HEK293 (cell line): ENCODE results near the gene KSR1.
A peak's percentile ranks its signal among the peaks of the same experiment; 100 is the strongest.

Experiments
- CTCF ChIA-PET: fragments of 350-600 bp; formaldehyde crosslinking; extraction: SDS; loops from one replicate; lab custom pipeline; 2021; ENCODE audit warnings: antibody characterized with exemption; lab: Yijun Ruan, JAX
- POLR2A ChIA-PET: fragments of 300-600 bp; formaldehyde crosslinking; extraction: SDS; loops from one replicate; lab custom pipeline; 2020; ENCODE audit warnings: antibody characterized with exemption, inconsistent platforms; lab: Yijun Ruan, JAX
- H3K27ac ChIP-seq: fragments of 200-500 bp; sonication (Bioruptor generic); 2 replicates; pipeline ENCODE4 v1.5.1; 2014; ENCODE audit warnings: low read depth, low read length, control low read depth, inconsistent platforms; ENCODE audit errors: extremely low read depth
- H3K36me3 ChIP-seq, 2 experiments: fragments of 200-500 bp in 1 of 2; sonication (Bioruptor generic) in 1 of 2; 1 replicate in 1 of 2; 2 replicates in 1 of 2; pipeline ENCODE4 v1.5.1; 2014 to 2017; ENCODE audit warnings: inconsistent platforms in 2 of 2, low read length in 2 of 2; ENCODE audit not compliant: control insufficient read depth in 2 of 2, insufficient read depth in 1 of 2
- H3K4me1 ChIP-seq: fragments of 200-500 bp; sonication (Bioruptor generic); 2 replicates; pipeline ENCODE4 v1.5.1; 2014; ENCODE audit warnings: mild to moderate bottlenecking, low read length, inconsistent platforms; ENCODE audit not compliant: control insufficient read depth, insufficient read depth
- H3K4me3 ChIP-seq: 2 replicates; pipeline ENCODE4 v1.5.1; 2011; ENCODE audit warnings: low read depth, mild to moderate bottlenecking, control low read depth, low read length, moderate library complexity
- H3K9me3 ChIP-seq: fragments of 200-500 bp; sonication (Bioruptor generic); 2 replicates; pipeline ENCODE4 v1.5.1; 2014; ENCODE audit warnings: low read depth, low read length, inconsistent platforms; ENCODE audit not compliant: control insufficient read depth, insufficient read depth
- BCL11A ChIP-seq: fragments of 450-650 bp; formaldehyde crosslinking; IDR thresholded peaks from 2 replicates; pipeline ENCODE4 v1.5.1; 2016; ENCODE audit warnings: low read depth, missing biosample characterization, missing genetic modification characterization
- GLIS1 ChIP-seq: fragments of 450-650 bp; formaldehyde crosslinking; IDR thresholded peaks from 2 replicates; pipeline ENCODE4 v1.5.1; 2016; ENCODE audit warnings: missing biosample characterization, missing genetic modification characterization
- SP7 ChIP-seq: fragments of 450-650 bp; formaldehyde crosslinking; IDR thresholded peaks from 2 replicates; pipeline ENCODE4 v1.5.1; 2016; ENCODE audit warnings: missing biosample characterization, missing genetic modification characterization
- WT1 ChIP-seq: fragments of 450-650 bp; formaldehyde crosslinking; IDR thresholded peaks from 2 replicates; pipeline ENCODE4 v1.5.1; 2016; ENCODE audit warnings: missing biosample characterization, missing genetic modification characterization
- ZBTB17 ChIP-seq: fragments of 450-650 bp; formaldehyde crosslinking; IDR thresholded peaks from 2 replicates; pipeline ENCODE4 v1.5.1; 2016; ENCODE audit warnings: missing biosample characterization, missing genetic modification characterization
- ZBTB20 ChIP-seq: fragments of 450-650 bp; formaldehyde crosslinking; IDR thresholded peaks from 2 replicates; pipeline ENCODE4 v1.5.1; 2016; ENCODE audit warnings: missing biosample characterization, missing genetic modification characterization
- ZBTB48 ChIP-seq: fragments of 450-650 bp; formaldehyde crosslinking; IDR thresholded peaks from 2 replicates; pipeline ENCODE4 v1.5.1; 2016; ENCODE audit warnings: missing biosample characterization, missing genetic modification characterization
- ZFP69B ChIP-seq: fragments of 450-650 bp; formaldehyde crosslinking; IDR thresholded peaks from 2 replicates; pipeline ENCODE4 v1.5.1; 2016; ENCODE audit warnings: missing biosample characterization, missing genetic modification characterization
- ZNF114 ChIP-seq: fragments of 450-650 bp; formaldehyde crosslinking; IDR thresholded peaks from 2 replicates; pipeline ENCODE4 v1.5.0; 2017; ENCODE audit warnings: missing biosample characterization, missing genetic modification characterization
- ZNF302 ChIP-seq: fragments of 450-650 bp; formaldehyde crosslinking; IDR thresholded peaks from 2 replicates; pipeline ENCODE4 v1.5.1; 2016; ENCODE audit warnings: missing biosample characterization, missing genetic modification characterization, low read depth
- ZNF335 ChIP-seq: fragments of 450-650 bp; formaldehyde crosslinking; conservative IDR thresholded peaks from 2 replicates; pipeline ENCODE4 v1.5.1; 2016; ENCODE audit warnings: missing biosample characterization, missing genetic modification characterization
- ZNF473 ChIP-seq: fragments of 450-650 bp; formaldehyde crosslinking; IDR thresholded peaks from 2 replicates; pipeline ENCODE4 v1.5.1; 2017; ENCODE audit warnings: missing biosample characterization, missing genetic modification characterization
- ZNF555 ChIP-seq: fragments of 450-650 bp; formaldehyde crosslinking; conservative IDR thresholded peaks from 2 replicates; pipeline ENCODE4 v1.5.1; 2017; ENCODE audit warnings: missing biosample characterization, mild to moderate bottlenecking, missing genetic modification characterization, inconsistent platforms
- ZNF585B ChIP-seq: fragments of 450-650 bp; formaldehyde crosslinking; IDR thresholded peaks from 2 replicates; pipeline ENCODE4 v1.5.1; 2016; ENCODE audit warnings: missing biosample characterization, missing genetic modification characterization
- ZNF600 ChIP-seq: fragments of 450-650 bp; formaldehyde crosslinking; IDR thresholded peaks from 2 replicates; pipeline ENCODE4 v1.5.1; 2016; ENCODE audit warnings: missing biosample characterization, missing genetic modification characterization
- ZNF623 ChIP-seq: fragments of 450-650 bp; formaldehyde crosslinking; IDR thresholded peaks from 2 replicates; pipeline ENCODE4 v1.5.1; 2016; ENCODE audit warnings: missing biosample characterization, missing genetic modification characterization
- ZNF624 ChIP-seq: fragments of 450-650 bp; formaldehyde crosslinking; IDR thresholded peaks from 2 replicates; pipeline ENCODE4 v1.5.1; 2017; ENCODE audit warnings: missing biosample characterization, missing genetic modification characterization
- ZNF654 ChIP-seq: fragments of 450-650 bp; formaldehyde crosslinking; IDR thresholded peaks from 2 replicates; pipeline ENCODE4 v1.5.1; 2016; ENCODE audit warnings: low read depth, missing biosample characterization, missing genetic modification characterization
- ZNF791 ChIP-seq: fragments of 450-650 bp; formaldehyde crosslinking; IDR thresholded peaks from 2 replicates; pipeline ENCODE4 v1.5.1; 2016; ENCODE audit warnings: missing biosample characterization, missing genetic modification characterization
- TF ChIP-seq, protein P1 (sequence below): fragments of 450-650 bp; formaldehyde crosslinking; IDR thresholded peaks from 2 replicates; pipeline ENCODE4 v1.5.1; 2017; ENCODE audit warnings: missing biosample characterization, mild to moderate bottlenecking, missing genetic modification characterization, moderate library complexity
- TF ChIP-seq, protein P2 (sequence below): fragments of 450-650 bp; formaldehyde crosslinking; IDR thresholded peaks from 2 replicates; pipeline ENCODE4 v1.5.1; 2016; ENCODE audit warnings: missing biosample characterization, missing genetic modification characterization
- TF ChIP-seq, protein P3 (sequence below): fragments of 450-650 bp; formaldehyde crosslinking; IDR thresholded peaks from 2 replicates; pipeline ENCODE4 v1.5.1; 2016; ENCODE audit warnings: missing biosample characterization, missing genetic modification characterization
- TF ChIP-seq, protein P4 (sequence below): fragments of 450-650 bp; formaldehyde crosslinking; IDR thresholded peaks from 2 replicates; pipeline ENCODE4 v1.5.1; 2016; ENCODE audit warnings: missing biosample characterization, missing genetic modification characterization
- TF ChIP-seq, protein P5 (sequence below): fragments of 450-650 bp; formaldehyde crosslinking; IDR thresholded peaks from 2 replicates; pipeline ENCODE4 v1.5.1; 2016; ENCODE audit warnings: missing biosample characterization, missing genetic modification characterization
- TF ChIP-seq, protein P6 (sequence below): fragments of 450-650 bp; formaldehyde crosslinking; IDR thresholded peaks from 2 replicates; pipeline ENCODE4 v1.5.1; 2016; ENCODE audit warnings: missing biosample characterization, missing genetic modification characterization
- TF ChIP-seq, protein P7 (sequence below): IDR thresholded peaks from 2 replicates; pipeline ENCODE4 v1.6.1; 2011; ENCODE audit warnings: mild to moderate bottlenecking, low read depth, low read length, borderline replicate concordance

KSR1 gene

DNA sequence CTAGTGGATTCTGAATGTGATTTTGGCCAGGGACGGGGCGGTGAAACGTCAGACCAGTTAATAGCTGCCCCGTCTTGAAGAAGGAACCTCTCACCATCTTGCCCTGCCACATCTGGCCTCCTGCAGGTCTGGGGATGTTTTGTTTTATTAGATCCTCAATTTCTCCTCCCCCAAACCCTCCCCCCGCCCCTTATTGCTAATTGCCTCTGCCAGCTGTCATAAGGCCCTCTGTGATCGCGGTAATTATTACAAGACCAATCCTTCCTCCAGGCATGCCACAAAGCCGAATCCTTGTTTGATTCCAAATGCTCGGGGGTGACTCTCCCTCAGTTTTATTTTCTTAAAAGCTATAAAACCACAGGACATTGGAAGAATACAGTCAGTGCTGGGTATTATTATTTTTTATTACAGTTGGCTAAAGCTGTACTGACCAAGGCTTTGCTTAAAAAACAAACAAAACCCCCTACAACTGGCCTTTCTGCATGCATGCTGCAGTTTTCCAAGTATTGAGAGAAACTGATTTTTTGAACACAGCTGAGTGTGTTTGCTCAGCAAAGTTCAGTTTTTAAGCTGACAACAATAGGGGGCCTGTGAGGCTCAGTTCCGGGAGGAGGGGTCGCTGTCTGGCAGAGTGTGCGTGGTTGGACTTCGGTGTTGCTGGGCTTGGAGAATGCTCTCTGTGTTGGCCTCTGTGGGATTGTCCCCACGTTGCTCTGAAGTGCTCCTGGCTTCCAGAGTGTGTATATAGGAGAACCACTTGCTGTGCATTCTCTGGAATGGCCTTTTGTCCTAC lies 1.7 kb downstream of the KSR1 start:
- ChIA-PET CTCF (interaction anchor here (0.6 to 5.9 kb wide), 13 partner anchors 14 to 221 kb away, joined by 3 to 40 read pairs (median 4); no protein-coding TSS in a partner anchor), POLR2A (interaction anchor here (0.5 to 1.8 kb wide), 10 partner anchors 10 to 597 kb away, joined by 3 to 7 read pairs (median 5); no protein-coding TSS in a partner anchor)
- no peaks in the 10 kb centered on the region for H3K9me3 ChIP-seq
- H3K4me3 ChIP-seq, result peak overlapping the region; percentile 70
- peak overlapping the region; percentile 54; the same call in 1 of the 2 replicates for H3K27ac ChIP-seq
- peaks cover 15% of the 10 kb centered on the region for H3K4me1 ChIP-seq
- no peaks in the 10 kb centered on the region for H3K36me3 ChIP-seq
- TF ChIP-seq, protein P1, sequence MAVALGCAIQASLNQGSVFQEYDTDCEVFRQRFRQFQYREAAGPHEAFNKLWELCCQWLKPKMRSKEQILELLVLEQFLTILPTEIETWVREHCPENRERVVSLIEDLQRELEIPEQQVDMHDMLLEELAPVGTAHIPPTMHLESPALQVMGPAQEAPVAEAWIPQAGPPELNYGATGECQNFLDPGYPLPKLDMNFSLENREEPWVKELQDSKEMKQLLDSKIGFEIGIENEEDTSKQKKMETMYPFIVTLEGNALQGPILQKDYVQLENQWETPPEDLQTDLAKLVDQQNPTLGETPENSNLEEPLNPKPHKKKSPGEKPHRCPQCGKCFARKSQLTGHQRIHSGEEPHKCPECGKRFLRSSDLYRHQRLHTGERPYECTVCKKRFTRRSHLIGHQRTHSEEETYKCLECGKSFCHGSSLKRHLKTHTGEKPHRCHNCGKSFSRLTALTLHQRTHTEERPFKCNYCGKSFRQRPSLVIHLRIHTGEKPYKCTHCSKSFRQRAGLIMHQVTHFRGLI, result peak; percentile 97
- TF ChIP-seq ZBTB17 (tag by site-specific recombination), result peak; percentile 33; the same call in 1 of the 2 replicates
- peak; percentile 34 for TF ChIP-seq GLIS1
- no peak for TF ChIP-seq ZBTB20
- TF ChIP-seq, protein P2, sequence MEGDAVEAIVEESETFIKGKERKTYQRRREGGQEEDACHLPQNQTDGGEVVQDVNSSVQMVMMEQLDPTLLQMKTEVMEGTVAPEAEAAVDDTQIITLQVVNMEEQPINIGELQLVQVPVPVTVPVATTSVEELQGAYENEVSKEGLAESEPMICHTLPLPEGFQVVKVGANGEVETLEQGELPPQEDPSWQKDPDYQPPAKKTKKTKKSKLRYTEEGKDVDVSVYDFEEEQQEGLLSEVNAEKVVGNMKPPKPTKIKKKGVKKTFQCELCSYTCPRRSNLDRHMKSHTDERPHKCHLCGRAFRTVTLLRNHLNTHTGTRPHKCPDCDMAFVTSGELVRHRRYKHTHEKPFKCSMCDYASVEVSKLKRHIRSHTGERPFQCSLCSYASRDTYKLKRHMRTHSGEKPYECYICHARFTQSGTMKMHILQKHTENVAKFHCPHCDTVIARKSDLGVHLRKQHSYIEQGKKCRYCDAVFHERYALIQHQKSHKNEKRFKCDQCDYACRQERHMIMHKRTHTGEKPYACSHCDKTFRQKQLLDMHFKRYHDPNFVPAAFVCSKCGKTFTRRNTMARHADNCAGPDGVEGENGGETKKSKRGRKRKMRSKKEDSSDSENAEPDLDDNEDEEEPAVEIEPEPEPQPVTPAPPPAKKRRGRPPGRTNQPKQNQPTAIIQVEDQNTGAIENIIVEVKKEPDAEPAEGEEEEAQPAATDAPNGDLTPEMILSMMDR (tag by site-specific recombination), result peak; percentile 10; the same call in 1 of the 2 replicates
- TF ChIP-seq ZNF555 (tag by site-specific recombination), result no peak
- no peak for TF ChIP-seq ZNF600 (tag by site-specific recombination)
- no peak for TF ChIP-seq ZNF302 (tag by site-specific recombination)
- no peak for TF ChIP-seq BCL11A (tag by site-specific recombination)
- no peak for TF ChIP-seq ZNF791 (tag by site-specific recombination)
- TF ChIP-seq ZNF114 (tag by site-specific recombination), result no peak
- TF ChIP-seq, protein P3, sequence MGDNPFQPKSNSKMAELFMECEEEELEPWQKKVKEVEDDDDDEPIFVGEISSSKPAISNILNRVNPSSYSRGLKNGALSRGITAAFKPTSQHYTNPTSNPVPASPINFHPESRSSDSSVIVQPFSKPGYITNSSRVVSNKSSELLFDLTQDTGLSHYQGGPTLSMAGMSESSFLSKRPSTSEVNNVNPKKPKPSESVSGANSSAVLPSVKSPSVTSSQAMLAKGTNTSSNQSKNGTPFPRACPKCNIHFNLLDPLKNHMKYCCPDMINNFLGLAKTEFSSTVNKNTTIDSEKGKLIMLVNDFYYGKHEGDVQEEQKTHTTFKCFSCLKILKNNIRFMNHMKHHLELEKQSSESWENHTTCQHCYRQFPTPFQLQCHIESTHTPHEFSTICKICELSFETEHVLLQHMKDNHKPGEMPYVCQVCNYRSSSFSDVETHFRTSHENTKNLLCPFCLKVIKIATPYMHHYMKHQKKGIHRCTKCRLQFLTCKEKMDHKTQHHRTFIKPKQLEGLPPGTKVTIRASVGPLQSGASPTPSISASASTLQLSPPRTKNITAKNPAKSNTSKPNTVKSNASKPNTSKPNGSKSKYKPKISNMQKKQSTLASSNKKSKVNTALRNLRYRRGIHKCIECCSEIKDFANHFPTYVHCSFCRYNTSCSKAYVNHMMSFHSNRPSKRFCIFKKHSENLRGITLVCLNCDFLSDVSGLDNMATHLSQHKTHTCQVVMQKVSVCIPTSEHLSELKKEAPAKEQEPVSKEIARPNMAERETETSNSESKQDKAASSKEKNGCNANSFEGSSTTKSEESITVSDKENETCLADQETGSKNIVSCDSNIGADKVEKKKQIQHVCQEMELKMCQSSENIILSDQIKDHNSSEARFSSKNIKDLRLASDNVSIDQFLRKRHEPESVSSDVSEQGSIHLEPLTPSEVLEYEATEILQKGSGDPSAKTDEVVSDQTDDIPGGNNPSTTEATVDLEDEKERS, result no peak
- TF ChIP-seq, protein P4, sequence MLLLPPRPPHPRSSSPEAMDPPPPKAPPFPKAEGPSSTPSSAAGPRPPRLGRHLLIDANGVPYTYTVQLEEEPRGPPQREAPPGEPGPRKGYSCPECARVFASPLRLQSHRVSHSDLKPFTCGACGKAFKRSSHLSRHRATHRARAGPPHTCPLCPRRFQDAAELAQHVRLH, result no peak
- TF ChIP-seq, protein P5, sequence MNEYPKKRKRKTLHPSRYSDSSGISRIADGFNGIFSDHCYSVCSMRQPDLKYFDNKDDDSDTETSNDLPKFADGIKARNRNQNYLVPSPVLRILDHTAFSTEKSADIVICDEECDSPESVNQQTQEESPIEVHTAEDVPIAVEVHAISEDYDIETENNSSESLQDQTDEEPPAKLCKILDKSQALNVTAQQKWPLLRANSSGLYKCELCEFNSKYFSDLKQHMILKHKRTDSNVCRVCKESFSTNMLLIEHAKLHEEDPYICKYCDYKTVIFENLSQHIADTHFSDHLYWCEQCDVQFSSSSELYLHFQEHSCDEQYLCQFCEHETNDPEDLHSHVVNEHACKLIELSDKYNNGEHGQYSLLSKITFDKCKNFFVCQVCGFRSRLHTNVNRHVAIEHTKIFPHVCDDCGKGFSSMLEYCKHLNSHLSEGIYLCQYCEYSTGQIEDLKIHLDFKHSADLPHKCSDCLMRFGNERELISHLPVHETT, result no peak
- TF ChIP-seq ZNF335 (tag by site-specific recombination), result 0 out of 2 replicates have a peak, but pooled peaks have one; percentile 17
- TF ChIP-seq ZNF473 (tag by site-specific recombination), result no peak
- TF ChIP-seq SP7 (tag by site-specific recombination), result 0 out of 2 replicates have a peak, but pooled peaks have one; percentile 53
- no peak for TF ChIP-seq ZBTB48
- TF ChIP-seq, protein P6, sequence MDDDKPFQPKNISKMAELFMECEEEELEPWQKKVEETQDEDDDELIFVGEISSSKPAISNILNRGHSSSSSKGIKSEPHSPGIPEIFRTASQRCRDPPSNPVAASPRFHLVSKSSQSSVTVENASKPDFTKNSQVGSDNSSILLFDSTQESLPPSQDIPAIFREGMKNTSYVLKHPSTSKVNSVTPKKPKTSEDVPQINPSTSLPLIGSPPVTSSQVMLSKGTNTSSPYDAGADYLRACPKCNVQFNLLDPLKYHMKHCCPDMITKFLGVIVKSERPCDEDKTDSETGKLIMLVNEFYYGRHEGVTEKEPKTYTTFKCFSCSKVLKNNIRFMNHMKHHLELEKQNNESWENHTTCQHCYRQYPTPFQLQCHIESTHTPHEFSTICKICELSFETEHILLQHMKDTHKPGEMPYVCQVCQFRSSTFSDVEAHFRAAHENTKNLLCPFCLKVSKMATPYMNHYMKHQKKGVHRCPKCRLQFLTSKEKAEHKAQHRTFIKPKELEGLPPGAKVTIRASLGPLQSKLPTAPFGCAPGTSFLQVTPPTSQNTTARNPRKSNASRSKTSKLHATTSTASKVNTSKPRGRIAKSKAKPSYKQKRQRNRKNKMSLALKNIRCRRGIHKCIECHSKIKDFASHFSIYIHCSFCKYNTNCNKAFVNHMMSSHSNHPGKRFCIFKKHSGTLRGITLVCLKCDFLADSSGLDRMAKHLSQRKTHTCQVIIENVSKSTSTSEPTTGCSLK (tag by site-specific recombination), result no peak
- no peak for TF ChIP-seq ZNF654 (tag by site-specific recombination)
- no peak for TF ChIP-seq ZNF623 (tag by site-specific recombination)
- TF ChIP-seq ZNF585B (tag by site-specific recombination), result no peak
- no peak for TF ChIP-seq WT1
- TF ChIP-seq, protein P7, sequence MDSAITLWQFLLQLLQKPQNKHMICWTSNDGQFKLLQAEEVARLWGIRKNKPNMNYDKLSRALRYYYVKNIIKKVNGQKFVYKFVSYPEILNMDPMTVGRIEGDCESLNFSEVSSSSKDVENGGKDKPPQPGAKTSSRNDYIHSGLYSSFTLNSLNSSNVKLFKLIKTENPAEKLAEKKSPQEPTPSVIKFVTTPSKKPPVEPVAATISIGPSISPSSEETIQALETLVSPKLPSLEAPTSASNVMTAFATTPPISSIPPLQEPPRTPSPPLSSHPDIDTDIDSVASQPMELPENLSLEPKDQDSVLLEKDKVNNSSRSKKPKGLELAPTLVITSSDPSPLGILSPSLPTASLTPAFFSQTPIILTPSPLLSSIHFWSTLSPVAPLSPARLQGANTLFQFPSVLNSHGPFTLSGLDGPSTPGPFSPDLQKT, result no peak
- no peak for TF ChIP-seq ZFP69B (tag by site-specific recombination)
- TF ChIP-seq ZNF624, result no peak
